GM19240 (cell line): Measurements from ENCODE around the gene ZDHHC7.
A peak's percentile ranks its signal among the peaks of the same experiment; 100 is the strongest.

ENCODE experiments used
- DNase-seq: peaks from one replicate; pipeline ENCODE4 v3.0.0; 2011; ENCODE audit warnings: low spot score; ENCODE audit not compliant: insufficient read length

ZDHHC7 gene

DNA sequence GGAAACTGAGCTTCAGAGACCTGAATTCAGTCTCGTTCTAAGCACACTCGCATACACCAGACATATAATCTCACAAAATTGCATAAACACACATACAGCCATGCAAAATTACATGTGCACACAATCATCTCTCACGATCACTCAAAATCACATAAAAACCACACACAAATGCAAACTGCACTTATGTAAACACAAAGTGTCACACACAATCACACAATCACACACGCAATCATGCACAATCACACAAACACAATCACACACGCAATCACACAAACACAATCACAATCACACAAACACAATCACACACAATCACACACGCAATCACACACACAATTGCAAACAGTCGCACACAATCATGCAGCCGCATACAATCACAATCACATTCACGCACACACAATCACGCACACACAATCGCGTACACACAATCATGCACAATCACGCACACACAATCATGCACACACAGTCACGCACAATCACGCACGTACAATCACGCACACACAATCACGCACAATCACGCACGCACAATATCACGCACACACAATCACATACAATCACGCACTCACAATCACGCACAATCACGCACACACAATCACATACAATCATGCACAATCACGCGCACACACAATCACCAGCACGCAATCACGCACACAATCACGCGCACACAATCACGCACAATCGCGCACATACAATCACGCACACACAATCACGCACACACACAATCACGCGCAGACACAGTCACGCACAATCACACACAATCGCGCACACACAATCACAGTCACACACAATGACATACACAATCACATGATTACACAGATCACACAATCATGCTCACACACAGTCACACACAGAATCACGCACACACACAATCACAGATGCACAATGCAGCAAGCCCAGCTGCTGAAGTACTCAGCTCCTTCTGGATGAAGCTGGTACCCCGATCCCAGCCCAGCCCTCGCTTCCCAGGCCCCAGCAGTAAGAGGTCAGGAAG, 45.6 kb downstream of the ZDHHC7 start:
- no peak for DNase-seq

DNA sequence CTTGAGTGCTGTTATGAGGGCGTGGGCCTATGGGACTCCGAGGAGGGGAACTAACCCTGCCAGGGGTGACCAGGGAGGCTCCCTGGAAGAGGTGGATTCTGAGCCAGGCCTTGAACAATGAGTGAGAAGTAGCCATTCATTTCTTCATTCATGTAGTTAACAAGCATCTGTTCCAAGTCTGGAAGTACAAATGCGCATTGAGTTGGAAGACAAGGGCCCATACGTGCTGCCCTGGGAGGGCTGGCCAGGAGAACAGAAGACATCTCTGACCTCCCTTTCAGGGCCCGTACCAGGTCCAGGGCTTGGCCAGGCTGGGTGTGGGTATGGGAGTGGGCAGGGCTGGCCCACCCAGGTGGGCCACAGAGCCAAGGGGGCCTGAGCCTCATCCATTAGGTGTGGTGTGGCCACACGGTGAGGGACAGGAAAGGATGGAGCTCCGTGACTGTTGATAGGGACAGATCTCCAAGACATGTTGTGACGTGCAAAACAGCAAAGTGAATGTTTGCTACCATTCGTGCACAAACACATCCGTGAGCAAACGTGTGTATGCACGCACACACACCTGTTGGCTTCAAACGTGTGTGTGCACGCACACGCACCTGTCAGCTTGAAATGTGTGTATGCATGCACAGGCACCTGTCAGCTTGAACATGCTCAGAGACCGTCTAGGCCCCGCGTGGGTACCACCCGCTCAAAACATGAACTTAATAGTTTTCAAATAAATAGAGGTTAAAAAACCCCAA, 46.8 kb downstream of the ZDHHC7 start:
- DNase-seq, result no peak

DNA sequence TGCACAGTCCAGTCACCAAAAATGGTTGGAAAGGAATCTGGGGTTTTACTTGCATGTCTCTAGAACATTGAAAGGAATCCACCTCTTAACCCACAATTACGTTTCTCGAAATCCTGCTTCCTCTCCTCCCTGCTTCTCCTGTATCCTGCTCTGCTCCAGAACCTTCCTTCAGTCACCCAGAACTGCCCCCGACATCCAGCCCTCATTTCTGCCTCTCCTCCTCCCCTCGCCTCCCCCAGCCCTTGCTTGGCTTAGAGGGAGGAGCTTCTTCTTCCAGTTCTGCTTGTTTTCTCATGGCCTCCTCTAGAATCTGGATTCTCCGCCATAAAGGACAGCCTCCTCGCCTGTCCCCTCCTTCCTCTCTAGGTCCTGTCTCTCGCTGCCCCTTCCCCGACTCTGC, 48.3 kb downstream of the ZDHHC7 start:
- DNase-seq, result no peak

DNA sequence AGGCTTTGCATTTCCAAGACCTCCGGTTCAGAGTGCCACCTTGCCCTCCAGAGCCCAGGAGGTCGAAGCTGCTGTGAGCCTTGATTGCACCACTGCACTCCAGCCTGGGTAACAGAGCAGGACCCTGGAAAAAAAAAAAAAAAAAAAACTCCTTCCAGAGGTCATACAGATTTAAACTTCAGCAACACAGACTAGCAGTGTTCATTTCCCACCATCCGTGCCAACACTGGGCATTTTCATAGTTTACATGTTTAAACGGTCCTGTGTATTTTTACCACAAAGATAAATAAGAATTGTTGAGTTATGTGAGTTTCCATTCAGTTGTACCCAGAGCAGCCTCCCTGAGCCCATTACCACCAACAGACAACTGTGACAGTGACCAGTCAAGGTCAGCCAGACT, 50.4 kb downstream of the ZDHHC7 start:
- no peak for DNase-seq

DNA sequence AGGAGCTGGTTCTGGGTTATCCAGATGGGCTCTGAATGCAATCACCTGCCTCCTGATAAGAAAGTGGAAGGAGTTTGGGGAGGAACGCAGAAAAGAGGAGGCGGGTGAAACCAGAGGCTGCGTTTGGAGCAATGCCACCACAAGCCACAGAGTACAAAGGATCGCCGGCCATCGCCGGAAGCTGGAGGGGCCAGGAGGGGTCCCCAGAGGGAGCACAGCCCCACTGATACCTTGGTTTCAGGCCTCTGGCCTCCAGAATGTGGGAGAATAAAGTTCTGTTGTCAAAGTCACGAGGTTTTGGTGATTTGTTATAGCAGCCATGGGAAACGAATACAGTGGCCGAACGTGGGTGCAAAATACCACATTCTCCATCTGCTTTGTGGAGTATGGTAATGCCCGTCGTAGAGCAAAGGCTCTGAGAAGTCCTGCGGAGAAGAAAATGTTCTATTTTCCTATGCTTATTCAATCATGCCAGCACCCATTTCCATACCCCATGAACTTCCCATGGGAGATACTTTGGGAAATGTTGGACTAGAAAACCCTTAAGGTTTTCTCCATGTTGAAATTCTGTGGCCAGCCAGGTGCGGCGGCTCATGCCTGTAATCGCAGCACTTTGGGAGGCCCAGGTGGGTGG, 51.4 kb downstream of the ZDHHC7 start:
- no peak for DNase-seq

DNA sequence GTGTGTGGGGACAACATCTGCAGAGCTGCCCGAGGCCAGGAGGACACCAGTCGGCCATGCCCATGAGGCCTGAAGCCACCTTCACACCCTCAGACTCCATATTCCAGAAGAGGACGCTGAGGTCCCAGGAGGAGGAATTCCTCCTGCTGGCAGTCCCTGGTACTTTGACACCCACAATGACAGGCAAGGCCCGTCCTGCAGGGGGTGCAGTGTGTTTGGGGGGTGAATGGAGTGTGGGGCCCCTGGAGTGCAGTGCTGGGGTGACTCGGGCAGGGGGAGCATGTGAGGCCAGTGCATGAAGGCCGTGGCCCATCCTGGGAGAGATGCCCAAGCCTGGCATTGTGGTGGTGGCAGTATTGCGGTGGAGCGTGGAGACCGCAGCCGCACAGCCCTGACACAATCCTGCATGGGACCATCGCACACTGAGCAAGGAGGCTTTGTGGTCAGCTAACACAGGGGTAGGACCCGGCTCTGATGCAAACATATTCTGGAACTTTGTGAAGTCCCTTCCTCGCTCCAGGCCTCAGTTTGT, 52.2 kb downstream of the ZDHHC7 start:
- no peak for DNase-seq

DNA sequence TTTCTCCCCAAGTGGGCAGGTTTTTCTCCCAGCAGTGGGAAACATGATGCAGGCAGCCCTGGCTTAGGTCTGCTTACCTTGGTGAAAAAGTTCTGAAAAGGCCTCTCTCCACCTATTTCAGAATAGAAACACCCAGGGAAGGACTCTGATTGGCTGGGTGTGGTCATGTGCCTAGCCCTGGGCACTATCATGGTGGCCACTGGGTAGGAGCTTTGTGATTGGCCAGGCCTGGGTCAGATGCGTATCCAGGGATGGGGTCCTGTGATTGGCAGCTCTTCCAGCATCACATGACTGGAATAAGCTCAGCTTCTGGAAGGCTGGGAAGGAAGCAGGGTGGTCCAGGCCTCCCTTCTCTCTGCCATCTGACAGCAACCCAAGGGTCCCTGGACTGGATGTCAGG, 53.5 kb downstream of the ZDHHC7 start:
- no peak for DNase-seq

DNA sequence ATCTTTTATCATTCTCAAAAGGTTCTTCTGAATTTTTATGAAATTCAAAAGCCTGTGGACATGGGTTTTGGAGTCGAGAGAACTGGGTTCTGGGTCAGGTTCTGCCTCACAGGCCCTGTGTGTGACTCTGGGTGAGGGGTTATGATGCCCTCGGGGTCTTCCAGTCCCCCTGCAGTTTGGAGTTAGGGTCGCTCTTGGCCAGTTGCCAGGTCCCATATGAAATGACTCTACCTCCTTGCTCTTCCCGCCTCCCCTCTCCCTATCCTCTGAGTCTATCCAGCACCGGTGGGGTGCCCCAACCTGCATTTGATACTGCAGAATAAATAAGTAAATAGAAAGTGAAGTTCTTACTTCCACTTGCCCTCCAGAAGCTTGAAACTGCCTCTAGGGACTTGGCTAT, 54.1 kb downstream of the ZDHHC7 start:
- DNase-seq, result no peak

DNA sequence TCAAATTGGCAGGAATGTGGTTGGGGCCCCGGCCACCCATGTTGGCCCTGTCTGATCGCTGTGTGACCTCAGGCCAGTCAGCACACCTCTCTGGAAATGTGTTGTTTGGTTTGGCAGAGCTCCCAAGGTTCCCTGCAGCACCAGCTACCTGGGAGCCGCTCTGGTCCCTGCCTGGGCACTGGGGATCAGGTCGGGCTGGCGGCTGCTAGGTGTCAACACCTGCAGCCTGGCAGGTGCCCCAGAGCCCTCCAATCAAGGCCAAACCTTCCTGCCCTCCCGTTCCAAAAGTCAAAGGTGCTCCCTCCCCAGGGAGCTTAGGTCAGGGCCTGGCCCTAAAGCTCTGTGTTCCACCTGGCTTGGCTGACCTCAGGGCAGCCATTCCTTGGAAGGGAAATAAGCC, 55.9 kb downstream of the ZDHHC7 start:
- no peak for DNase-seq

DNA sequence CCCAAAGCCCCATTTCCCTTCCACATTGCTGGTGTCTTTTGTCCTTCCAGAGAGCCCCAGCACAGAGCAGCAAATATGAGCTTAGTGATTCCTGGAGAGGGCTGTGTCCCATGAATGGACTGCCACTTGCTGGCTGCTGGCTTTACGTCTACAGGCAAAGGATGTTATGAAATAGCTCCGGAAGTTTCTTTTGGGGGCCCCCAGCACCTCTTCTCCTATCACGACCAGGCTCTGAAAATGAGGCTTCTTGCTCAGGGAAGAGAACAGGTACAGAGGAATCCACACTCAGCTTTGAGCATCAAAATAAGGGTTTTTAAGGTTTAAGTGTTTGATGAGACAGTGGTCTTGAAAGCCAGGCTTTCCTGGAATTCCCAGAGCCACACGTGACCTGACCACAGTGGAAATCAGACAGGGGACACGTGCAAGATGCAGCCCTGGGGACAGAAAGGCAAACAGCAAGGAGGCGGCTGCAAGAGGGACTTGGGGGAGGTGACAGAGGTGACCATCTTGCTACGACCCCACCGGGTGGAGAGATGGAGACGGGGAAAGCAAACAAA, 58.1 kb downstream of the ZDHHC7 start:
- DNase-seq, result no peak

DNA sequence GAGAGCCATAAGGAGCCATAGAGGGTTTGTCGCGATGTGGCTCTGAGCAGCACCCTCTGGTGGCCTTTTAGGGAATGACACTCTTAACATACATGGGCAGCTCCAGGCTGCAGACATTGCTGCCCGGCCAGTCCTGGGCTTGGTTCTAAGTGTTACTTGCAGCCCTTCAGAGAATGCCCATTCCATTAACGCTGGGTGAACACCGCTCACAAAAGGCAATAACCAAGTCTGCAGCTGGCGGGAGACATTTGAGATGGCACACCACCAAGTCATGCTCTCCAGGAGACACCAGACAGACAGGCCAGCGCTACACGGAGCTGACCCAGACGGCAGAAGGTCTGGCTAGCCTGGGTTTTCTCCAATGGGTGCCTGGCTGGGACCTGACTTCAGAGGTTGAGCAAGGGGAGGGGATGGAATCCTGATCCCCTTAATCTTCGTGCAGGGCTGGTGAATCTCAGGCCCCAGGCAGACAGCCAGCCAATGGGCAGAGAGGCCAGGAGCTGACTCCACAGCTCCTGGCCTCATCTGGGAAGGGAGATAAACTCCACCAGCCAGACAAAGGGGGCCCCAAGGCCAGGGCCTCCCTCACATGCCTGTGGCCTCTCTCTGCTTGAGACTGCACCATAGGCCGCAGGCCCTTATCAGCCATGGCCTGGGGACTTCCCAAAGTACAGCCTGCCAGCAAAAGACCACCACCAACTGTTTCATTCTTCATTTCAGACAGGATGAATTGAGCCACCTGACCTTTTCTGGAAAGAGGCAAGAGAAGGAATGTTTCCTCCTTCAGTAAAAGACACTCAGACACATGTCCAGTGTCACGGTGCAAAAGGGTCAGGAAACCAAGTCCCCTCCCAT, 58.8 kb downstream of the ZDHHC7 start:
- peak; percentile 71 for DNase-seq

DNA sequence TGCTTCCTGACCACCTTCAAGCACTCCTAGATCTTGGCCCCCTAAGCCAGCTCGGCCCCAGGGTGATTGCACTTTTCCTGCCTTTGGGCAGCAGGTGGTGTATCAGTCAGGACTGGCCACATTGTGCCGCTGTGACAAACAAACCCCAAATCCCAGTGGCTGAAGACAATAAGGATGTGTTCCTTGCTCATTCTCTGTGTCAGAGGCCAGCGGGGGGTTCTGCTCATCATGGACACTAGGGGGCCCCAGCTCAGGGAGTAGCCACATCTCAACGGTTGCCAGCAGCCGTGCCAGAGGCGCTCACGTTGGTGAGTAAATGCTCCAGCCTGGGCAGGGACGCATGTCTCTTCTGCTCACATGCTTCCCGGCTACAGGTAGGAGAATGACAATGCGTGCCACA, 60.4 kb downstream of the ZDHHC7 start:
- no peak for DNase-seq

DNA sequence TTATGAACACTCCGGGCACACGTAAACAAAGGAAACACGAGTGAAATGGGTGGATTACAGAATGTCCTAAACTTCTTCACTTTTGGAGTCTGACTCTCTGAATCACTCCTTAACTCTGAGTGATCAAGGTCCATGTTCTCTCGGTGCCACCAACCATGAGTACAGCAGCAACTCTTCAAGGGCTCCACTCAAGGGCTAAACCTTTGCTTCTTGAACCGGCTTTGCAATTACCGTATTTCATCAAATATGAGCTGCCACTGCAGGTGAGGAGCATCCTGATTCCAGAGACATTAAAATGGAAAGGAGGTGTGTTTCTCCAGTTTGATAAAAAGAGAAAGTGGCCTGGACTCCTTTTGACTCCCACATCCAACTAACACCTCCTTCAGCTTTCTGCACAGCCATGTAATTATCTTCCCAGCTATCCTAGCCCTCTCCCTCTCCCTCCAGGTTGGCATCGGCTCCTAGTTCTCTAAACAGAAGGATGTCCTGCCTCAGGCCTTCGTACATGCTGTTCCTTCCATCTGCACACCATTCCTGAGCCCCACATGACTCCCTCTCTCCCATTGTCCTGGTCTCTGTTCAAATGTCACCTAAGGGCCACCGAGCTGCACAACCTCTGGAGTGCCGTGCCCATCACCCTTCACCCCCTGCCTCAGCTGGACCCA, 61.4 kb downstream of the ZDHHC7 start:
- no peak for DNase-seq

DNA sequence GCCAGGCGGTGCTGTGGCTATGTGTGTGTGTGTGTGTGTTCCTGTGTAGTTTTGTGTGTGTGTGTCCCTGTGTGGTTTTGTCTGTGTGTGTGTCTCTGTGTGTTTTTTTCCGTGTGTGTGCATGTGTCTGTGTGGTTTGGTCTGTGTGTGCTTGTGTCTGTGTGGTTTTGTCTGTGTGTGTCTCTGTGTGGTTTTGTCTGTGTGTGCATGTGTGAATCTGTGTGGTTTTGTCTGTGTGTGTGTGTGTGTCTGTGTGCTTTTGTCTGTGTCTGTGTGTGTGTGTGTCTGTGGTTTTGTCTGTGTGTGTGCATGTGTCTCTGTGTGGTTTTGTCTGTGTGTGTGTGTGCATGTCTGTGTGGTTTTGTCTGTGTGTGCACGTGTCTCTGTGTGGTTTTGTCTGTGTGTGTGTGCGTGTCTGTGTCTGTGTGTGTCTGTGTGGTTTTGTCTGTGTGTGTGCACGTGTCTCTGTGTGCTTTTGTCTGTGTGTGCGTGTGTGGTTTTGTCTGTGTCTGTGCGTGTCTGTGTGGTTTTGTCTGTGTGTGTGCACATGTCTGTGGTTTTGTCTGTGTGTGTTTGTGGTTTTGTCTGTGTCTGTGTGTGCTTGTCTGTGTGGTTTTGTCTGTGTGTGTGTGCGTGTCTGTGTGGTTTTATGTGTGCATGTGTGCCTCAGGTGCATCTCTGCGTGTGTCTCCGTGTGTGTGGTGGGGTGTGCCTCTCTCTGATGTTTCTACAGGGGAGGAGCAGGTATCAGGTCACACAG, 62.3 kb downstream of the ZDHHC7 start:
- no peak for DNase-seq

DNA sequence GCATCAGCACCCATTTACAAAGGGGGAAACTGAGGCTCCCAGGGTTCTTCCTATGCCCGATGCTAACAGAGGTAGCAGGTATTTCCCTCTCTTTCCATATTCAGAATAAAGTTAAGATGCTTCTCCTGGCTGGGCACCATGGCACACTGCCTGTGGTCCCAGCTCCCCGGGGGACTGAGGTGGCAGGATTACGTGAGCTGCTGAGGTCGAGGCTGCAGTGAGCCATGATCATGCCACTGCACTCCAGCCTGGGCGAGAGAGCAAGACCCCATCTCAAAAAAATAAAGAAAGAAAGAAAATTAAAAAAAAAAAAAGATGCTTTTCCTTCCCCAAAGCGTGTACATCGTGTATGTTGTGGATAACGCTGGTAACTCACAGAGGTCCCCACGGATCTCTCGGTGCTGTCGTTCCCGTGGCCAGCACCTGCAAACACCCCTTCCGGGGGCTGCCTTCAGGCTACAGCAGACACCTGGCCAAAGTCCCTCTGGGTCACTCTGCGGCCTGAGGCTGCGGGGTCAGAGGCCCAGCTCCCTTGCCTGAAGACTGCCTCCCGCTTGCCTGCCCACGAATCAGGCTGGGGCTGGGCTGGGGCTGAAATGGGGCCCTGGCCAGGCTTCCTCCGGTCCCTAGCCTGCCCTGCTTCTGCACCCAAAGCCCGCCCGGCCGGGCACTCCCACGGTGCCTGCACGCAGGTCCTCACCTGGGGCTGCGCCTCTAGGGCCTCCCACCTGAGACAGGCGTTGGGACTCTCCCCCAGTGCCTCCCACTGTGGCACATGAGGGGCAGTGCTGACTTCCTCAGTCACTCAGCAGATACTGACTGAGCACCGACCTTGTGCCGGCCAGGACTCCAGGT, 63.1 kb downstream of the ZDHHC7 start:
- no peak for DNase-seq

DNA sequence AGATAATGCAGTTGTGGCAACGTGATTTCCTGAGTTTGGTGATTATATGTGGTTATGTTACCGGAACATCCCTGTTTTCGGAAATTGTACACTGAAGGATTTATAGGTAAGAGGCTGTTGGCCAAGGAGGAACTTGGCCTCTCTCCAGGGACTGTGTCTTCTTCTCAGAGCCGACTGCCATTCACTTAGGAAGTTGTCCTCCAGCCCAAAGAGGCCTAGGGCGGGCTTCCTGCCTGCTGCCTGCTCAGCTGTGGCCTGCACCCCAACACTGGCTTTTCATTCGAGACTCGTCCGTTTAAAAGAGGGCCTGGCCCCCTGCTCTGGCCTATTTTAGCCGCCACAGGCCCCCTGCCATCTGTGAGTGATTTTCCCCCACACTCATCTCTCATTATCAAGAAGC, 64.3 kb downstream of the ZDHHC7 start:
- DNase-seq, result no peak

DNA sequence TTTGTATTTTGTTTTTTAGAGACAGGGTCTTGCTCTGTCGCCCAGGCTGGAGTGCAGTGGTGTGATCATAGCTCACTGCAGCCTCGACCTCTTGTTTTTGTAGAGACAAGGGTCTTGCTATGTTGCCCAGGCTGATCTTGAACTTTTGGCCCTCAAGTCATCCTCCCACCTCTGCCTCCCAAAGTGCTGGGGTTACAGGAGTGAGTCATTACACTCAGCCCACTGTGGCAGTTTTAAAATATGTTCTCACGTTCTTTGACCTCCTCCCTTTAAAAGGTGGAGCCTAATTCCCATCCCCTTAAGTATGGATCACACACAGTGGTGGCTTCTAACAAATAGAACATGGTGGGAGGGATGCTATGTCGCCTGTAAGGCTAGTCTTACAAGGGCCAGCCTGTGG, 67.7 kb downstream of the ZDHHC7 start:
- DNase-seq, result no peak

DNA sequence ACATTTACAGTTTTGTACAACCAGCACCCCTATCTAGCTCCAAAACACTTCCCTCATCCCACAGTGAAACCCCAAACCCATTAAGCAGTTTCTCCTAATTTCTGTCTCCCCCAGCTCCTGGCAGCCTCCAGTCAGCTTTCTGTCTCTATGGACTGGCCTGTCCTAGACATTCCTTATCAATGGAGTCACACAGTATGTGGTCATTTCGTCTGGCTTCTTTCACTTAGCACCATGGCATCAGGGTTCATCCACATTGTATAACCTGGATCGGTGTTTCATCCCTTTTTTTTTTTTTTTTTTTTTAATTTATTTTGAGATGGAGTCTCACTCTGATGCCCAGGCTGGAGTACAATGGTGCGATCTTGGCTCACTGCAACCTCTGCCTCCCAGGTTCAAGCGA, 68.5 kb downstream of the ZDHHC7 start:
- no peak for DNase-seq
